ENCODE data around the gene SERPINB8. TPM values are rescaled to one million over a fixed set of nuclear protein-coding genes. Genes with fewer than 3 reads are reported as not detected.
A peak's percentile ranks its signal among the peaks of the same experiment; 100 is the strongest.

Gene SERPINB8
- total RNA-seq (2014; rRNA removed; shearing (Covaris generic)) (1.3 and 1.5 TPM in 2 replicates), total RNA-seq (2022) (2.0 and 2.5 TPM in 2 replicates), Bru-seq, nascent RNA (percentile 36 among the genes with signal in this experiment), BruChase-seq, experiment 1, labeled RNA remaining after a 6-hour chase (percentile 28 among the genes with signal in this experiment), BruChase-seq, experiment 2, labeled RNA remaining after a 2-hour chase (percentile 39 among the genes with signal in this experiment)
- long read RNA-seq, partial matches to known transcripts = 0 of 4 reads
- long read RNA-seq, other reads (novel, unspliced or antisense) = 0 of 4 reads

- intact Hi-C loops (cut with micrococcal nuclease; ENCODE audit: unreplicated experiment) = no loop called here
- Histone ChIP-seq H4K20me1 (ENCODE audit: insufficient read depth, low read length) (no peaks in the 10 kb centered on the region), H3K27ac (ENCODE audit: low read depth, low read length, poor library complexity, severe bottlenecking) (peak within 1 kb of the TSS; percentile 39), H2AFZ (ENCODE audit: low read length) (peak within 1 kb of the TSS; percentile 86), H3K79me2 (ENCODE audit: insufficient read depth, low read depth, low read length) (no peaks in the 10 kb centered on the region), H3K9me2 (ENCODE audit: insufficient read depth, low read length) (no peaks in the 10 kb centered on the region), H3K4me2 (ENCODE audit: low read length) (peak within 1 kb of the TSS; percentile 83), H3K4me3 (ENCODE audit: low read depth, low read length, poor library complexity, severe bottlenecking) (peak within 1 kb of the TSS; percentile 76), H3K4me1 (ENCODE audit: insufficient read depth, low read length, poor library complexity, severe bottlenecking) (peaks cover 6% of the 10 kb centered on the region), H3K9me3 (ENCODE audit: low read length) (no peaks in the 10 kb centered on the region), H3K36me3 (ENCODE audit: insufficient read depth, low read length) (no peaks in the 10 kb centered on the region)
- POLR2A ChIA-PET = interaction anchor here (0.7 kb wide), 2 partner anchors 22 to 455 kb away, joined by 3 read pairs; no protein-coding TSS in a partner anchor
- peak; percentile 69 for DNase-seq (ENCODE audit: low spot score)
- CTCF ChIA-PET (ENCODE audit: unreplicated experiment) = no interaction called here
- BruUV-seq (replicated peaks) = no TSS peak
- TF ChIP-seq EZH2phosphoT487 (IDR thresholded peaks at IDR 0.05; ENCODE audit: borderline replicate concordance, low read depth, low read length) (no peak), CTCF (conservative IDR thresholded peaks at IDR 0.05; ENCODE audit: low read length) (no peak)
Observed at GRCh38 chr18:63969942-63970808, at the start of gene SERPINB8. TSS of gene SERPINB8 (plus strand) at chr18:63970081. CDS start at chr18:63978309, 8,228 bp downstream.

GRCh38 chr18:63922049-63922448, 47.8 kb upstream of the SERPINB8 start:
- Histone ChIP-seq H3K4me2 (ENCODE audit: low read length) (no peak overlapping the region), H3K36me3 (ENCODE audit: insufficient read depth, low read length) (no peaks in the 10 kb centered on the region), H3K79me2 (ENCODE audit: insufficient read depth, low read depth, low read length) (no peaks in the 10 kb centered on the region), H3K27ac (ENCODE audit: low read depth, low read length, poor library complexity, severe bottlenecking) (no peak overlapping the region), H4K20me1 (ENCODE audit: insufficient read depth, low read length) (no peaks in the 10 kb centered on the region), H3K4me1 (ENCODE audit: insufficient read depth, low read length, poor library complexity, severe bottlenecking) (no peaks in the 10 kb centered on the region), H3K9me2 (ENCODE audit: insufficient read depth, low read length) (no peaks in the 10 kb centered on the region), H3K9me3 (ENCODE audit: low read length) (no peaks in the 10 kb centered on the region), H2AFZ (ENCODE audit: low read length) (no peak overlapping the region), H3K4me3 (ENCODE audit: low read depth, low read length, poor library complexity, severe bottlenecking) (no peak overlapping the region)
- BruUV-seq (replicated peaks) = no TSS peak
- ChIA-PET CTCF (ENCODE audit: unreplicated experiment) (no interaction called here), POLR2A (no interaction called here)
- intact Hi-C loops (cut with micrococcal nuclease; ENCODE audit: unreplicated experiment) = no loop called here
- no peak for DNase-seq (ENCODE audit: low spot score)
- TF ChIP-seq CTCF (conservative IDR thresholded peaks at IDR 0.05; ENCODE audit: low read length) (no peak), EZH2phosphoT487 (IDR thresholded peaks at IDR 0.05; ENCODE audit: borderline replicate concordance, low read depth, low read length) (no peak)

All from OCI-LY7 (cell line).